Gastrocnemius medialis (tissue), 4 donors: ENCODE measurements around the gene TMEM163.

Source experiments
- CTCF ChIP-seq, 5 experiments: fragments of 450-650 bp in 3 of 5; fragments of 200-600 bp in 2 of 5; sonication (generic) in 2 of 5; IDR thresholded peaks in 4 of 5; conservative IDR thresholded peaks in 1 of 5; 1 replicate in 4 of 5; 2 replicates in 1 of 5; pipeline ENCODE4 v1.5.1; 2016 to 2019; ENCODE audit warnings: antibody characterized with exemption in 5 of 5, mild to moderate bottlenecking in 3 of 5, moderate library complexity in 3 of 5
- POLR2A ChIP-seq, 2 donors: fragments of 450-650 bp; IDR thresholded peaks; one replicate each; pipeline ENCODE4 v1.6.1; 2017; ENCODE audit warnings: antibody characterized with exemption in 2 of 2, mild to moderate bottlenecking in 2 of 2, moderate library complexity in 2 of 2

- no peak for TF ChIP-seq CTCF (IDR thresholded peaks at IDR 0.05 in 4 of 5, conservative IDR thresholded peaks at IDR 0.05 in 1 of 5)
- no peak for TF ChIP-seq POLR2A (IDR thresholded peaks at IDR 0.05)
These were observed 266.6 kb downstream of the TMEM163 start for GRCh38 chr2:134452042-134452733.
